ENCODE data around the gene NAV2.

The NAV2 gene

DNA sequence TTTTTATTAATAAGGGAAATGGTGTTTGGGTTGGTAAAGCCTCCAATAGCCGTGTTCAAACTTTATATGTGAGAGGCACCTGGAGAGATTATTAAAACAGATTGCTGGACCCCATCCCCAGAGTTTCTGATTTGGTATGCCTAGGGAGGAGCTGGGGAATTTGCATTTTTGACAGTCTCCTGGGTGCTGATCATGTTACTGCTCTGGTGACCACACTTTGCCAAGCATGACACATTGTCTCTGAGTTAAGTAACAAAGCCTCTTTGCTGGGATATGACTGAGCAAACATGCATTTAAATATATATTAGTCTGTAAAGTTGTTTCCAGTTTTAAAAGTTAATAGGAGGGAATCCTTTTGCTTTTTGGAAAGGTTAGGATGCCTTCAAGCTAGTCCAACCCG is 140.4 kb downstream of the NAV2 start:
- Histone ChIP-seq H3K27me3 (ENCODE audit: control insufficient read depth, insufficient read depth, low read length) (no peaks in the 10 kb centered on the region), H3K27ac (ENCODE audit: low read depth, low read length) (no peak overlapping the region), H3K9ac (ENCODE audit: low read length) (no peak overlapping the region), H3K9me3 (ENCODE audit: control insufficient read depth, insufficient read depth, low read depth, low read length) (peaks cover 5% of the 10 kb centered on the region; the same call in 1 of the 2 replicates), H3K36me3 (ENCODE audit: control insufficient read depth, insufficient read depth, low read length) (0 out of 2 replicates have a peak, but pooled peaks cover 5% of the 10 kb centered on the region), H3K4me1 (ENCODE audit: control insufficient read depth, insufficient read depth, low read length) (peaks cover 12% of the 10 kb centered on the region), H3K4me3 (ENCODE audit: low read depth, low read length) (no peak overlapping the region)

DNA sequence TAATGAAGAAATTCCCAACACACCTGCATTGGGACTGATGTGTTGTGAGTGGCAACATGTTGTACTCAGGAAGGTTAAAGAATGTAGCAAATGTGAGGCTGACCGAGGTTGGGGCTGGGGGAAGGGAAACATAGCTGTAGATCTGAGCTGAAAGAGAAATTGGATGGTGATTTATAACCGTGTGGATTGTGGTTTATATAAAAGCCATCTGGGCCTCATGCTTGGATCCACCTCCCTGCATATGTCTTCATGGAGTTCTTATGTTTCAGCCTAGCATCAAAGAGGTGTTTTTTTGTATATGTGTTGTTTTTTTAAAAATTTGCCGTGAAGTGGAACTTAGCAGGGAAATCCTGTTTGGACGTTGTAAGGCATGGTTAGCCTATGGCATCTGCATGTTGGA is 141.3 kb downstream of the NAV2 start:
- no peak overlapping the region for H3K27ac ChIP-seq (ENCODE audit: low read depth, low read length)
- H3K27me3 ChIP-seq (ENCODE audit: control insufficient read depth, insufficient read depth, low read length), result no peaks in the 10 kb centered on the region
- no peak overlapping the region for H3K4me3 ChIP-seq (ENCODE audit: low read depth, low read length)
- 0 out of 2 replicates have a peak, but pooled peaks cover 5% of the 10 kb centered on the region for H3K36me3 ChIP-seq (ENCODE audit: control insufficient read depth, insufficient read depth, low read length)
- 0 out of 2 replicates have a peak, but pooled peaks cover 4% of the 10 kb centered on the region for H3K4me1 ChIP-seq (ENCODE audit: control insufficient read depth, insufficient read depth, low read length)
- peaks cover 8% of the 10 kb centered on the region; the same call in 1 of the 2 replicates for H3K9me3 ChIP-seq (ENCODE audit: control insufficient read depth, insufficient read depth, low read depth, low read length)
- H3K9ac ChIP-seq (ENCODE audit: low read length), result no peak overlapping the region

GRCh38 chr11:19861171-19861570 is 148.5 kb downstream of the NAV2 start:
- H3K36me3 ChIP-seq (ENCODE audit: control insufficient read depth, insufficient read depth, low read length), result peaks cover 3% of the 10 kb centered on the region; the same call in 1 of the 2 replicates
- H3K4me1 ChIP-seq (ENCODE audit: control insufficient read depth, insufficient read depth, low read length), result peaks cover 10% of the 10 kb centered on the region
- no peak overlapping the region for H3K4me3 ChIP-seq (ENCODE audit: low read depth, low read length)
- no peak overlapping the region for H3K9ac ChIP-seq (ENCODE audit: low read length)
- H3K9me3 ChIP-seq (ENCODE audit: control insufficient read depth, insufficient read depth, low read depth, low read length), result peaks cover 2% of the 10 kb centered on the region; the same call in 1 of the 2 replicates
- no peaks in the 10 kb centered on the region for H3K27me3 ChIP-seq (ENCODE audit: control insufficient read depth, insufficient read depth, low read length)
- no peak overlapping the region for H3K27ac ChIP-seq (ENCODE audit: low read depth, low read length)

- no peak overlapping the region for H3K27ac ChIP-seq (ENCODE audit: low read depth, low read length)
- no peak overlapping the region for H3K9ac ChIP-seq (ENCODE audit: low read length)
- H3K27me3 ChIP-seq (ENCODE audit: control insufficient read depth, insufficient read depth, low read length), result no peaks in the 10 kb centered on the region
- peaks cover 2% of the 10 kb centered on the region; the same call in 1 of the 2 replicates for H3K9me3 ChIP-seq (ENCODE audit: control insufficient read depth, insufficient read depth, low read depth, low read length)
- H3K4me3 ChIP-seq (ENCODE audit: low read depth, low read length), result no peak overlapping the region
- peaks cover 3% of the 10 kb centered on the region; the same call in 1 of the 2 replicates for H3K36me3 ChIP-seq (ENCODE audit: control insufficient read depth, insufficient read depth, low read length)
- peaks cover 13% of the 10 kb centered on the region for H3K4me1 ChIP-seq (ENCODE audit: control insufficient read depth, insufficient read depth, low read length)
Observed at GRCh38 chr11:19862091-19862490, 149.5 kb downstream of the NAV2 start.

GRCh38 chr11:19864141-19865140 is 151.8 kb downstream of the NAV2 start:
- peaks cover 3% of the 10 kb centered on the region; the same call in 1 of the 2 replicates for H3K36me3 ChIP-seq (ENCODE audit: control insufficient read depth, insufficient read depth, low read length)
- no peak overlapping the region for H3K4me3 ChIP-seq (ENCODE audit: low read depth, low read length)
- H3K9me3 ChIP-seq (ENCODE audit: control insufficient read depth, insufficient read depth, low read depth, low read length), result no peaks in the 10 kb centered on the region
- no peak overlapping the region for H3K9ac ChIP-seq (ENCODE audit: low read length)
- H3K27ac ChIP-seq (ENCODE audit: low read depth, low read length), result no peak overlapping the region
- H3K4me1 ChIP-seq (ENCODE audit: control insufficient read depth, insufficient read depth, low read length), result peaks cover 35% of the 10 kb centered on the region
- no peaks in the 10 kb centered on the region for H3K27me3 ChIP-seq (ENCODE audit: control insufficient read depth, insufficient read depth, low read length)

DNA sequence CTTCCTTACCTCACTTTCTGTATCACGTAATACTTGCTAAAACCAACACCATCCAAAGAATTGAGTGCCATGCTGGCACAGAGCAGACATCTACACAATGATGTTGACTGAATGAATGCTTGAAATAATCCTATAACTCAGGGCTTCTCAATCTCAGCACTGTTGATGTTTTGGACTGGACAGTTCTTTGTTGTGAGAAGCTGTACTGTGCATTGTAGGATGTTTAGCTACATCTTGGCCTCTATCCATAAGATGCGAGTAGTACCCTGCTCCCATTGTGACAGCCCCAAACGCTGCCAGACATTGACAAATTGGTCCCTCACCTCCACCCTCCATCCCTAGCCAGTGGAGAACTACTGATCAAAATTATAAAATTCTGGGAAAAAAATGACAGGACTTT is 153.4 kb downstream of the NAV2 start:
- no peak overlapping the region for H3K4me3 ChIP-seq (ENCODE audit: low read depth, low read length)
- H3K27ac ChIP-seq (ENCODE audit: low read depth, low read length), result no peak overlapping the region
- H3K27me3 ChIP-seq (ENCODE audit: control insufficient read depth, insufficient read depth, low read length), result no peaks in the 10 kb centered on the region
- H3K36me3 ChIP-seq (ENCODE audit: control insufficient read depth, insufficient read depth, low read length), result peaks cover 3% of the 10 kb centered on the region; the same call in 1 of the 2 replicates
- H3K9ac ChIP-seq (ENCODE audit: low read length), result no peak overlapping the region
- H3K4me1 ChIP-seq (ENCODE audit: control insufficient read depth, insufficient read depth, low read length), result peaks cover 37% of the 10 kb centered on the region
- H3K9me3 ChIP-seq (ENCODE audit: control insufficient read depth, insufficient read depth, low read depth, low read length), result no peaks in the 10 kb centered on the region

DNA sequence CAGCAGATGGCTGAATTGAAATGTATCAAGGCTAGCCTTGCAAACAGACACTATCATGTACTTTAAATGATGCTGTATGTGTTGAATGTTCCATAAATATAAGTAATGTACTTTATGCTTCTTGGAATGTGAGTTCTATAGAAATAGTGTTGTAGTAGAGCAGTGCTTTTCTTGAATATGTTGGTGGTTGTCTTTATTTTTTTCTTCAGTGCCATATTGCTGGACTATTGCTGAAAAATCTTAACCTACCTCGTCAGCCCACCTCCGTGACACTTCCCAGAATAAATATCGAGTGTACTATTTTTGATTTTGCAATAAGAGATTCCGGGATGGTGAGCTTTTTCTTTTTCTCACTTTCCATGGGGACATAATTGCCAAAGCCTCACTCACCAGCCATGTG is 153.9 kb downstream of the NAV2 start:
- Histone ChIP-seq H3K4me1 (ENCODE audit: control insufficient read depth, insufficient read depth, low read length) (peaks cover 40% of the 10 kb centered on the region), H3K27ac (ENCODE audit: low read depth, low read length) (no peak overlapping the region), H3K27me3 (ENCODE audit: control insufficient read depth, insufficient read depth, low read length) (no peaks in the 10 kb centered on the region), H3K36me3 (ENCODE audit: control insufficient read depth, insufficient read depth, low read length) (no peaks in the 10 kb centered on the region; the same call in 1 of the 2 replicates), H3K4me3 (ENCODE audit: low read depth, low read length) (no peak overlapping the region), H3K9ac (ENCODE audit: low read length) (no peak overlapping the region), H3K9me3 (ENCODE audit: control insufficient read depth, insufficient read depth, low read depth, low read length) (no peaks in the 10 kb centered on the region)

DNA sequence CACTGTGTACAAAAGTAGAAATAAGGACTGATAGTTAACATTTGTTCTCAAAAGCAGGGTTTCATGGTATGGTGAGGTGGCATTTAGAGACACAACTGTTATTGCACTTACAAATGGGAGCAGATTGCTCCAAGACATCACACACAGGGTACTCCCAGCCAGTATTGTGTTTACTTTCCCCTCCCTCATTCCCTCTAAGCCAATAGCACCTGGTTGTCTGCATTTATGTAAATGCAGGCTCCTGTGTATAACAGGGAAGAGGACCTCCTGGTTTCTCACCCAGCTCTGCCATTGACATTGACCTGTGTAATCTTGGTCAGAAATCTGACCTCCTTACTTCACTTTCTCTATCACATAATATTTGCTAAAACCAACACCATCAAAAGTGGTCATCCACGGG is 154.4 kb downstream of the NAV2 start:
- peaks cover 44% of the 10 kb centered on the region for H3K4me1 ChIP-seq (ENCODE audit: control insufficient read depth, insufficient read depth, low read length)
- no peak overlapping the region for H3K9ac ChIP-seq (ENCODE audit: low read length)
- H3K36me3 ChIP-seq (ENCODE audit: control insufficient read depth, insufficient read depth, low read length), result no peaks in the 10 kb centered on the region; the same call in 1 of the 2 replicates
- no peaks in the 10 kb centered on the region for H3K27me3 ChIP-seq (ENCODE audit: control insufficient read depth, insufficient read depth, low read length)
- no peak overlapping the region for H3K27ac ChIP-seq (ENCODE audit: low read depth, low read length)
- H3K4me3 ChIP-seq (ENCODE audit: low read depth, low read length), result no peak overlapping the region
- H3K9me3 ChIP-seq (ENCODE audit: control insufficient read depth, insufficient read depth, low read depth, low read length), result no peaks in the 10 kb centered on the region

GRCh38 chr11:19868281-19868821 is 155.7 kb downstream of the NAV2 start:
- Histone ChIP-seq H3K27me3 (ENCODE audit: control insufficient read depth, insufficient read depth, low read length) (no peaks in the 10 kb centered on the region), H3K4me3 (ENCODE audit: low read depth, low read length) (no peak overlapping the region), H3K36me3 (ENCODE audit: control insufficient read depth, insufficient read depth, low read length) (no peaks in the 10 kb centered on the region; the same call in 1 of the 2 replicates), H3K4me1 (ENCODE audit: control insufficient read depth, insufficient read depth, low read length) (peaks cover 57% of the 10 kb centered on the region), H3K9me3 (ENCODE audit: control insufficient read depth, insufficient read depth, low read depth, low read length) (no peaks in the 10 kb centered on the region), H3K9ac (ENCODE audit: low read length) (no peak overlapping the region), H3K27ac (ENCODE audit: low read depth, low read length) (no peak overlapping the region)

DNA sequence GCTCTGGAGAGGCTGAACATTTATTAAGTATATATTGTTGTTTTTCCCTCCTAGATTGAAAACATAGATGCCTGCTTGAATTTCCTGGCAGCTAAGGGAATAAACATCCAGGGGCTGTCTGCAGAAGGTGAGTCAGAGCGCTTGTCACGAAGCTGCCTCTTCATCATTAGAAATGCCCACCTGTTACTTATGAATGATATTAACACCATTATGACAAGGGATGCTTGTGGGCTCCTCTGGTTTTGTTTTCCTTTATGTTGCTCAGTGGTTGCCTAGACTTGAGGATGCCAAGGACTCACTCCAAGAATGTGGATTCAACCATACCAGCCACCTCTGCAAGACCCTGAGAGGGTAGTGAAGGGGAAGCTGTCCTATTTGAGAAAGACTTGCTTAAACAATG is 156.2 kb downstream of the NAV2 start:
- H3K27me3 ChIP-seq (ENCODE audit: control insufficient read depth, insufficient read depth, low read length), result no peaks in the 10 kb centered on the region
- no peak overlapping the region; the same call in 1 of the 2 replicates for H3K27ac ChIP-seq (ENCODE audit: low read depth, low read length)
- H3K36me3 ChIP-seq (ENCODE audit: control insufficient read depth, insufficient read depth, low read length), result no peaks in the 10 kb centered on the region; the same call in 1 of the 2 replicates
- H3K4me3 ChIP-seq (ENCODE audit: low read depth, low read length), result no peak overlapping the region
- H3K9ac ChIP-seq (ENCODE audit: low read length), result no peak overlapping the region
- no peaks in the 10 kb centered on the region for H3K9me3 ChIP-seq (ENCODE audit: control insufficient read depth, insufficient read depth, low read depth, low read length)
- H3K4me1 ChIP-seq (ENCODE audit: control insufficient read depth, insufficient read depth, low read length), result peaks cover 62% of the 10 kb centered on the region

GRCh38 chr11:19869466-19869865 is 156.8 kb downstream of the NAV2 start:
- no peak overlapping the region for H3K9ac ChIP-seq (ENCODE audit: low read length)
- H3K27me3 ChIP-seq (ENCODE audit: control insufficient read depth, insufficient read depth, low read length), result no peaks in the 10 kb centered on the region
- no peaks in the 10 kb centered on the region for H3K9me3 ChIP-seq (ENCODE audit: control insufficient read depth, insufficient read depth, low read depth, low read length)
- no peaks in the 10 kb centered on the region; the same call in 1 of the 2 replicates for H3K36me3 ChIP-seq (ENCODE audit: control insufficient read depth, insufficient read depth, low read length)
- peaks cover 63% of the 10 kb centered on the region for H3K4me1 ChIP-seq (ENCODE audit: control insufficient read depth, insufficient read depth, low read length)
- H3K27ac ChIP-seq (ENCODE audit: low read depth, low read length), result no peak overlapping the region; the same call in 1 of the 2 replicates
- no peak overlapping the region for H3K4me3 ChIP-seq (ENCODE audit: low read depth, low read length)

Measured in HUES6 (cell line).